NCI-H187 treated with DMSO at 0.1 percent for 48 hours (cell line): ENCODE results near the gene CPA1.

Experiments
- DNase-seq: peaks from one replicate; lab custom pipeline; 2025; lab: John Stamatoyannopoulos, UW

Gene CPA1

DNA sequence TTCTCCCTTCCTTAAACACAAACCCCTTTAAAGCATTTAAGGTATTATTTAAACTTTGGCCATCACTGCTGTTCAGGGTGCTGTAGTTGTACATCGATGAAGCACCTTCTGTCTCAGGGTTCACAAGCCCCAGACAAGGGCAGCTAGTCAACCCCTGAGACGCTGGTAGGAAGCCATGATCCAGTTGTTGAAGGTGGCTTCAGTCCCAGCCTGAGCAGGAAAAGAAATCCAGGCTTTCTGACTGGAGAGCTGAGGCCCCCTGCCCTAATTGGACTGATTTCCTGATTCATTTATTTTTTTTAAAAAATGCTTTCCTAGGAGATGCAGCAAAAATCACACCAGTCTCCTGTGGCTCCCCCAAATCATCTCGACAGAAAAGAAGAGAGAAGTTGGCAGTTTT is 15.8 kb downstream of the CPA1 start:
- DNase-seq = no peak

DNA sequence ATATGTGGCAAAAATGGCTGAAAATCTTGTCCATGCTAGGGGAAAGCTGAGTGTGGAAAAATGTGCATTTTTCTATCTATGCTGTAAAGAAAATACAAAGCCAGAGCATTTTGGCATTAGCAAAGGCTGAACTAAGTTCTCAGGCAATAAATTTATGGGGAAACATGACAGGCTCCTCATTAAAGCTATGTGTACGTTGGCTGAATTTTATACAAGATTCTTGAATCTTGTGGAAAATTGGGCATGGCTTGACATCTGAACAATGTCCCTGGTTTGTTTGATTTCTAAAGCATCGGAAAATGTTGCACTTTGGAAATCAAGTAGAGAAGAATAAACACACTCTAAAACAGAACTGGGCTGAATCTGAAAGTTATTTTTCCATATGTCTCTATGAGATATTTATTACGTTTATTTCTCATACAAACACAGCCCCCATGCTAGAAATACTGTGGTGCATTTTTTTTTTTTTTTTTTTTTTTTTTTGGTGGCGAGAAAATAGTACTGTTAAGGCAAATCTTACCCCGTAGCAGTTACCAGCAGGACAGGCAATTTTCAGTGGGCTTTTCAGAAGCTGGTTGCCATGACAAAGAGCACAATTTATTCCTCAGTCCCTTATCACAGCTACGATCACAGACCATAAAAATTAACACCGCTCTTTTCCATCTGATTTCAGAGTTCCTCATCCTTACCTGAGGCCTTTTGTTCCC is 16.9 kb downstream of the CPA1 start:
- no peak for DNase-seq

DNA sequence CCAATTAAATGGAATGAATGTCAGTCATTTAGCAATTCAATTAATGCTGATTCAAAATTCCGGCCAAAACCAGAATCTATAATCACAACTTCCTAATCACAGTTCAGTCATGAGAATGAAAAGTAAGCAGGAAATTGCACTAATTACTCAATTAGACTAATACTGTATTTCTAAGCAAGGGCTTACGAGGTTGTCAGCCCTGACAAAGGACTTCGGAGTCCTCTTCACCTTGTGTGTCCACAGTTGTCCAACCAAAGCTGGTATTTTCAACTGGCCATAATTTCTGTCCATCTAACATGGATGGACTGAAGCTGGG is 17.4 kb downstream of the CPA1 start:
- DNase-seq = no peak

DNA sequence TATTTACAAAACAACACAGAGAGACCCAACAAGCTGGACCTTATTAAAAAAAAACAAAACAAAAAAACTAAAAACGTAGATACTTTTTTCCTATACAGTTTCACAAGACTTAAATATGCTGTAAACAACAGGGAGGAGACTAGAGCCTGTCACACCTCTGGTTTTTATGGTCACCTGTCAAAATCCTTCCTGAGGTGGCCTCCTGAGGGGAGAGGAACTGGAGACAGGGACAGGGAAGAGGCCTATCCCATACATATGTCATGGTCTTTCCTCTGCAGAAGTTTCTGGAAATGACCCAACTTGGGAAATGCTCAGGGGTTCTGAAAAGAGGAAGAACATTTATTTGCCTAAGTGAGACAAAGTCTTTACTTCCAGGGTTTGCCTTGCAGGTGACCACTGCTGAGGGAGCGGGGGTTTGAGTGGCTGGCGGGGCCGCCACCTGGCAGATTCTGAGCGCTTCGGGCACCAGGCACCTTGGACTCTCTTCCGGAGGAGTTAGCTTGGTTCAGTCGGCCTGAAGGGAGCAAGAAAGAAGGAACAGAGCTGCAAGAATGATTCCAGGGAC is 18.3 kb downstream of the CPA1 start:
- no peak for DNase-seq

DNA sequence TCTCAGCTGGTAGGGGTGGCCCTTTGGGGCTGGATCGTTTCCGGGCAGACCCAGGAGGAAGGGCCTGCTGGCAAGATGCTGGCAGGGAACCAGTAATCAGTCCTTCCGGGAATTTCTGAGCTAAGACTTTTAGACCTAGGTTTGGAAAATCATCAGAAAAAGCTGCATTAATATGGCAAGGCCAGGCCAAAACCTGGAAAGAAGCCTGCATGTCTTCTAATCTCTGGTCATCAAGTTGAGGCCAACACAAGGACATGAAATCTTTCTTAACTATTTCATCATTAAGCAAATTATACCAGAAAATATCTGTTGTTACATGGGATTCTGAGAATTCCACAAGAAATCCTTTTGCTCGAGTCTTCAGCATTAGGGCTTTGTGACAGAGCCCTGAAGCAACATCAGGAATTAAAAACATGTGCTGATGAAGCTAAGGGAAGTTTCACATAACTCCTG is 19.9 kb downstream of the CPA1 start:
- DNase-seq = no peak

DNA sequence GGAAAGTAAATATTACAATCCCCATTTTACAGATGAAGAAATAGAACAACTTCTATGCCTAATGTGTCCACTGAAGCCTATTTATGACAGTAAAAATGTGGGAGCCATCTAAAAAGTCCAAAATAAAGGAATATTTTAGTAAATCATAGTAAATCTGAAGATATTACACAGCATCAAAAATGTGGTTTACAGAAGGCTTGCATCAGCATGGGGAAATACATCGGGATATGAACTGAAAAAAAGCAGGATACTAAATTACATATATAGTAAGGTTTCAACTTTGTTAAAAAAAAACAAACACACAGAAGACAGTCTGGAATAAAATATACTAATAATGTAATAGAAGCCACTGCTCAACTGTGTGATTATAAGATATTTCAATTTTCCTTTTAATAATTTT is 20.8 kb downstream of the CPA1 start:
- DNase-seq = no peak

DNA sequence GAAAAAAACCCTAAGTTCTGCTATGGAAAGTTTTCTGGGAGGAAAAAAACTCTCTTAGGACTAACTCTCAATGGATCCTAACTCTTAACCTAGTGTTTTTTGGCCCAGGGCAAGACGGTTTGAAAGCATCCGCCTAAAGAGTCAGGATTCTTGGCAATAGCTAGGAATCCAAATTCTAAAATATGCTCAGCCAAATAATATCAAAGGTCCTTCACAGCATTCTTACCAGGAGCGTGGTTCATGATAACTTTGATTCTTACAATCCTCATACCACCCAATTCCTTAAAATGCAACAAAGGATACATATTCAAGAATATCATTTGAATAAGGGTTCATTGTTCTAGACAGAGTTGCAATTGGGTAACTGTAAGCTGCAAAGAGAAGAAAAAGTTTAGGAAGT is 21.3 kb downstream of the CPA1 start:
- no peak for DNase-seq

DNA sequence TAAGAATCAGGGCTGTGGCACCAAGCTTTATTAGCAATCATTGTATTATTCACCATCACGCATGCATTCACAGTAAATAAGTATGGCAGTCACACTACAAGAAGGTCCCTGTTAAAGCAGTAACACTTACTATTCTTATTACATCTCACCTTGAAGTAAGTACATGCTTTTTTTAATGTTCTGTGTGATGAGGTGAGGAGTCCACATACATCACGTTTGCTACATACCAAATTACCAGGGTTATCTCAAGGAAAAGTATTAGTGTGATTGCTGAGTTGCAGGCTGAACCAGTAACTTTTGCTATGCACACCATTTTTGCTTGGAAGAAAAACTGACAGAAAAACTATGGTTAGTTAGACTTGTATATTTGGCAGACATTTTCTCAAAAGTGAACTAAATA is 24.7 kb downstream of the CPA1 start:
- no peak for DNase-seq

DNA sequence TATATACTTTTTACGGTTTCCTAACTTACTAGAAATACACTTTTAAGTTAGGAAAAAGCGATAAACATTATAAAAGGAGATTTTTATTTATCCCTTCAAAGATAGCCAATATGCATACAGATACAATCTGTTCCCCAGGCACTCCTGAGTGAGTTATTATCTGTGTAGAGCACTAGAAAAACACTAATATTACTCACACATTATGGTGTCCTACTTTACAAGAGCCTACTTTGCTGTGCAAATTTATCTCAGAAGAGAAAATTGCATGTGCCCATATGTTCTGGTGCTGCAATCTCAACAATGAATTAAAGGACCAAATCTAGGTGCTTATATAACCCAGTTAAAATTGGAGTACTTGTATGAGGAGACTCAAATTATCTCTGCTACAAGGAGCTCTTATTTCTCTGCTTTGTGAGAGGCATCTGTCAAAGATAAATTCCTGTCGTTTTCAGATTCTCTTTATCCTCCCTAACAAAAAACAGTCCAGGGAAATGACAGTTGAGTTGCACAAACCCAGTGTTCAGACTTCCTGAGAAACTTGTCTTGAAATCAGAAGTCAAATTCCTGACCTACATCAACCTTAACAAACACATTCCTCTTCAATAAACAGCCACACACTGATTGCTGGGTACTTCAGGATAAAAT is 28.9 kb downstream of the CPA1 start:
- DNase-seq = peak; percentile 99

DNA sequence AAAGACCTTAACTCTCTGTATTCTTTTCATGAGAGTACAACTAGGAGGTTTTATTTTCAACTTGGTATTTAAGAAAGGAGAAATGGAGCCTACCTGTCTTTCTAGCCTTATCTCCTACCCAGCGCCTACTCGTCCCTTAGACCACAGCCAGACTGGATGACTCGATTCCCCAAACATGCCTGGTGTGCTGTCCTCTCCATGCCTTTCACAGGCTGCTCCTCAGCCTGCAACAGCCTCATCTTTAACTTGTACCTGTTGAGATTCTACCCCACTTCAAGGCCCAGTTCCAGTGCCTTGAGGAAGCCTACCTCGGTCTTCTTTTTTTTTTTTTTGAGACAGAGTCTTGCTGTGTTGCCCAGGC is 29.4 kb downstream of the CPA1 start:
- no peak for DNase-seq

DNA sequence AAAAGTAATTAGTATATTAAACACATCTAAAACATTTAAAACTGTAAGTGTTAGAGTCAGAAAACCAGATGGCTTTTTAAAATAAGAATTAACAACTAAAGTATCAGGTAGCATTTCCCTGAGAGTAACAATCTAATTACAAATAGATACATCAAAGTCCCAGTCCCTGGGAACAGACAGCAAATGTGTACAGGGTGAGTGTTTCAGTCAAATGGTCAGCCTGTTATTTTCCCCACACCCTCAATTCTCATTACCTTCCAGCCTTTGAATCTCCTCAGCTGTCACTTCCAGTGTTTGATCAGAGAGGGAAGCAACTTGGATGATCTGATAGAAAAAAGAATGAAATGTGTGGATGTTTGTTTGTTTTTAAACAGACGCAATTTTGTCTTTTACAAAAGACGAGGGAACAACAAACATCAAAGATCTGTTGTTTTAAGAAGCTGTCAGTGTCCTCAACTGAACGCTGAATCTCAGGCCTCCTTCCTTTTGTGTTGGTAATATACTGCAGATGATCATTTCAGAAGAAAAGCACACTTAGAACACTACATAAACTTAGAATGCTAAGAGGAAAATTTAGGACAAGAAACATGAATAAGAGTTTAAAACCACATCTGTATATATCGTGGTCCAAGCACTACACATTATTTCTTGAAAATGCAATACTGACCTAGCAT is 30.7 kb downstream of the CPA1 start:
- no peak for DNase-seq

DNA sequence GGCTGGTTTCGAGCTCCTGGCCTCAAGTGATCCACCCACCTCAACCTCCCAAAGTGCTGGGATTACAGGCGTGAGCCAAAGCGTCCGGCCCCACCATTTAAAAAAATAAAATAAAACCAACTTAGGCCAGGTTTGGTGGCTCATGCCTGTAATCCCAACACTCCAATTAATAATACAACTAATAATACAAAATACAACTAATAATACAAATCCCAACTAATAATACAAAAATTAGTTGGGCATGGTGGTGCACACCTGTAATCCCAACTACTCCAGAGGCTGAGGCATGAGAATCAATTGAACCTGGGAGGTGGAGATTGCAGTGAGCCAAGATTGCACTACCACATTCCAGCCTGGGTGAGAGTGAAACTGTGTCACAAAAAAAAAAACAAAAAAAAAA is 32.9 kb downstream of the CPA1 start:
- no peak for DNase-seq

DNA sequence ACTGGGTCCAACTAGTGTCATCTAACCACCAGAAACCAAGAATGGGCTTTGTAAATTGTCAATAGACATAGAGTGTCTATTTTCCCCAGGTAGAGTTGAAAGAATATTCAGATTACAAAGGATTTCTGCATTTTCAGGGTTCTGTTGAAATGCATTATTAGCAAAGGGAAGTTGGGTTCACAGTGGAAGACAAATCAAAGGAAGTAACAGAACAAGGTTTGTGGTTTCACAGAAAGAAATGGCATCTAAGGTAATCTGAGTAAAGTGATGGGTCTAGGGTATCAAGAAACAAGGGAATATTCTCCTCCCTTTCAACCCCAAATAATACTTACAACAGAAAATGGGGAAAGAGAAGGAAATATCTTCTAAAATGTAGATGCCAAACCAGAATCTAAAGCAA is 34.7 kb downstream of the CPA1 start:
- DNase-seq = no peak

DNA sequence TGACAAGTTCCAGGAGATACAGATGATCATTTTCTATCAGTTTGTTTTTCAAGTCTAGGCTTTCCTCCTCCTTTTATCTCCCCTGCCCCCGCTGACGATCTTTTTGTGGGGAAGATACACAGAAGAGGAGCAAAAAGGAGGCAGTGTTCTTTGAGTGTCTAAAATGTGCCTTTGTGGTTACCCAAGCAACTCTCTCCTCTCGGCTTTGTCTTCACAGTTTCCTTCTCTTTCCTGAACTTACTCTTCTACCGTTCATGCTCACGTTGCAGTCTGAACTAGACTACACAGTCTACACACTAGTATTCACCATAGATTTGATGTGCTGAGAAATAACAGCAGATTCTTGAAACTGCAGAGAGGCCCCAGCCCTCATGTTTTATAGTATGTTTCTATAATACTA is 36.9 kb downstream of the CPA1 start:
- DNase-seq = no peak

DNA sequence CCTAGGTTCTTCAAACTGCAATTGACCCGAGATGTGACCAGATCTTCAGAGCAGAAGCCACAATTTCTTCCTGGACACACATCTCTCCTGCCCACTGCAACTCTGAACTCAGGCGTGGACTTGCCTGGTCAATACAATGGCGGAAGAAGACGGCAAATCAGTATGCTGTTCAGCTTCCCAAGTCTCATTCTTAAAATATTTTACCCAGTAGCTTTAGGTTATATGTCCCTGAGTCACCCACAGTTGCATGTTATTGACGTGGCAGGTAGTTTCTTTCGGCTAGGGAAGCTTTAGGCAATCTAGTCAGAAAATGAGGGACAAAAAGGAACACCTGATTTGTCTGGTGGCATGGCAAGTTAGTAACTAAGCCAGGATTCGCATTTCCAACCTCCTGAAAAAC is 38.0 kb downstream of the CPA1 start:
- DNase-seq = no peak

DNA sequence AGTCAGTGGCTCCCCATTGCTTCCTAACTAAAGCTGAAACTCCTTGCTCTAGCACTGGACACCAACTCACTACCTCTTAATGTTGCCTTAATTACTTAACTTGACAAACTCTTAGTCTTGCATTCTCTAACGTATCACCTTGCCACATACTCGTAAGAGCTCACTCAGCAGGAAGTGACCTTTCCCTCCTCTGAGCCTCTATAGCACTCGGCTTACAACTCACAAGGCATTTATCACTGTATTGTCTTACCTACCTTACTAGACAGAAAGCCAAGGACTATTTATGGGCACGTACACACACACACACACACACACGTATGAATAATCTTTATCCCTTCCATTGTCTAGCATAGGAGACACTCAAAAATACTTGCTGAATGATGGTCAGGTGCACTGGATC is 39.4 kb downstream of the CPA1 start:
- DNase-seq = peak; percentile 91

DNA sequence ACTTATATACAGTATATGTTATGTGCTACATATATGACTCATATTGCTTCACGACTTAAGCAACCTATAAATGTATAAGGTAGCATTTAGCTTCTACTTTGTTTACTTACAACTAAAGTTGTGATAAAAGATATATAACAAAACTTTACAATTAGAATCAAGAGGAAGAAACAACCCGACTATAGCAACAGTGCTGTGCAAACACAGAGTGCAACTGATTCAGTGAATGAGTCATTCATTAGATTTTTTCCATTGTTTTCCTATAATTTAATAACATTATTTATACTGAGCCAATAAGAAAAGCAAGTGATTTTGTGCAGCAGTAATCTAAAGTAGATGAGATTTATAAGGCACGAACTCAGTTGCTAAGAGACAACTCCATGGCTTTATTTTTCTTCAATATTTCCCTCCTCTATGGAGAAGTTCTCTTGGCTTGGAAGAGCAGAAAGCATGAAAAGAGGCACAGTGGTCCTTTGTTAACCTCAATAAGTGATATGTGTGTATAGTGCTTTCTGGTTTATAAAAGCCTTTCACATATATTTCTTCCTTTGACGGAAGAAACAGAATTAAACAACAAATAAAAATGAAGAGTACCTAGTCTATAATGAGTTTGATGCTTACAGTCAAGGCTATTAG is 40.8 kb downstream of the CPA1 start:
- DNase-seq = no peak

DNA sequence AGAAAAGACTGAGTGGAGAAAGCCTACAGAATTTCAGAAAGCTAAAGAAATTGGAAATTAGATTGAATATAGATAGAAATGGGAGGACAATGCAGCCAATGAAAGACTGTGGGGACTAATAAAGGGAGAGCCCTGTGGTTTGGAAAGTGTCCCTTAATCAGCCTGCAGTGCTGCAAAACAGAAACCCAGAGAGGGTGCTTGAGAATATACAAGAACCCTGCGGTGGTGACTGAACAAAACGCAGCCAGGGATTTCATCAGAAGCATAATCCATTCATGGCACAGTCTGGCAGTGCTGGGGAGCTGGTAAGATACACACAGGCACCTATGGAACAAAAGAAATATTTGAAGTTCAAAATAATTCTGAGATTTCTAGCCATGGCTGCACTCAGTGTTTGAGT is 41.4 kb downstream of the CPA1 start:
- peak; percentile 95 for DNase-seq

DNA sequence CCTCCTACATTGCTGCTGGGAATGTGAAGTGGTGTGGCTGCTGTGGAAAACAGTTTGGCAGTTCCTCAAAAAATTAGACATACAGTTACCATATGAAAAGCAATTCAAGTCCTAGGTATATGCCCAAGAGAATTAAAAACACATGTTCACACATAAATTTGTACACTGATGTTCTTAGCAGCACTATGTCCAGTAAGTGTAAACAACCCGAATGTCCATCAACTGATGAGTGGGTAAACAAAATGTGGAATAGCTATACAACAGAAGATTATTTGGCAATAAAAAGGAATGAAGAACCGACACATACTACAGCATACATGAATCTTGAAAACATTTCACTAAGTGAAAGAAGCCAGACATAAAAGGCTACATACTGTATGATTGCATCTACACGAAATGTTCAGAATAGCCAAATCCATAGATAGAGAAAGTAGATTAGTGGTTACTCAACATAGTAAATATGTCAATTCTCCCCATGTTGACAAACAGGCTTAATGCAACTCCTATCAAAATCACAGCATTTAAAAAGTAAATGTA is 43.3 kb downstream of the CPA1 start:
- DNase-seq = no peak

DNA sequence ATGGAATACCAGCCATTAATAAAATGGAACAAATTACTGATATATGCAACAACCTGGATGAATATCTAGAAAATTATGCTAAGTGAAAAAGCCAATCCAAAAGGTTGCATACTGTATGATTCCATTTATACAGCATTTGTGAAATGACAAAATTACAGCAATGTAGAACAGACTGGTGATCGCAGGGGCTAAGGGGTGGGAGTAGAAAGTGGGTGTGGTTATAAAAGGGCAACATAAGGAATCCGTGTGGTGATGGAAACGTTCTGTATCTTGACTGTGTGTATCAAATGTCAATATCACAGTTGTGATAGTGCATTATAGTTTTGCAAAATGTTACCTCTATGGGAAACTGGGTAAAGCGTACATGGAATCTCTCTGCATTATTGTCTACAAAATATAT is 45.5 kb downstream of the CPA1 start:
- DNase-seq = no peak

DNA sequence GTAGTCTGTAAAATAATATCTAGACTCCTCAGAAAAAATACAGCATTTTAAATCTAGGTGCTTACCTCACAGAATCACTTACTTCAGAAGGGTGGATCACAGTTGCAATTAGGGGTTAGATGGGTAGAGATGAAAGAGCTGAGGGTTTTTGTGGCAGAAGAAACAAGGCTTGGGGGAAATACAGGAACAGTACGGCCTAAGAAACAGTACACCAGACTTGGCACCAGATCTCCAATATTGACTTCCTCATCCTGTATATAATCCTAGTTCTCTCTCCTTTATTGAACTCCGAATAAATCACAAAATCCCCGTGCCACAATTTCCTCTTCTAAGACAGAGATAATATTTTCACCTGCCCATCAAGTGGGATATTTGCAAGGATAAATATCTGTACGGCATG is 46.3 kb downstream of the CPA1 start:
- DNase-seq = no peak

DNA sequence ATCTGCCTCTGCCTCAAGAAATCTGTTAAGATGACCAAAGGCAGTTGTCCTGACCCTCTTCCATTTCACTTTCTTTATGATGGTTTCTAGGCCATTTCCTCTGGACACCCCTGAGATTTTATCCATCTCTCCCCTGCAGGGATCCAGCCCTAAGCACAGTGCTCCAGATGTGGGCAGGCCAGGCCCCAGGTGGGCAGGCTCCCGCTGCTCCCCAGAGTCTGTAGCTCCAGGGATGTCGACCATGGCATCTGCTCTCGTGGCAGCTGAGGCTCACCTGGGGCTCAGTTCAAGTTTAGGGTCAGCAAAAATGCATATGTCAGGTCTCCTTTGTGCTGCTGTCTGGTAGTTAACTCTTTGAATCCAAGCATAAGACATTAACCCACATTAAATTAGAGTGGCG is 48.7 kb downstream of the CPA1 start:
- no peak for DNase-seq

DNA sequence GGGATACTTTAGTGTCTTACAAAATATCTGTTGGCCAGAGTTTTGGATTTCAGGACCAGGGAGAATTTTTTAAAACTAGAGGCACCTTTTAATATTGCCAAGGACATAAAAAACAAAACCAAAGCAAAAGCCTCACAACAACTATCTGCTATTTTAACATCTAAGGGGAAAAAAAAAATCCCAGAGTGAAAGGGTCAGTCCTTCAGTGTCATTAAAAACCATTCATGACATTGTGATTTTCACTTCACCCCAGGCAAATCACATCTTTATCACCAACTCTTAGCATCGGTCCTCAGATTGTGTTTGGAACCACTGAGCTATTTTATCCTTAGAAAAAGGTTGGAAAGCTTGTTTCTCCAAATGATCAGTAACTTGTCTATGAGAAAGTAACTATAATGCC is 49.8 kb downstream of the CPA1 start:
- no peak for DNase-seq
